Femur (tissue), 1 donor: ENCODE results near the gene MINDY4.
A peak's percentile ranks its signal among the peaks of the same experiment; 100 is the strongest.

ENCODE experiments used
- DNase-seq: peaks from one replicate; pipeline ENCODE4 v3.0.0-alpha.2; 2017

Gene MINDY4

GRCh38 chr7:30920584-30921539 lies 149.6 kb downstream of the MINDY4 start:
- peak; percentile 83 for DNase-seq

DNA sequence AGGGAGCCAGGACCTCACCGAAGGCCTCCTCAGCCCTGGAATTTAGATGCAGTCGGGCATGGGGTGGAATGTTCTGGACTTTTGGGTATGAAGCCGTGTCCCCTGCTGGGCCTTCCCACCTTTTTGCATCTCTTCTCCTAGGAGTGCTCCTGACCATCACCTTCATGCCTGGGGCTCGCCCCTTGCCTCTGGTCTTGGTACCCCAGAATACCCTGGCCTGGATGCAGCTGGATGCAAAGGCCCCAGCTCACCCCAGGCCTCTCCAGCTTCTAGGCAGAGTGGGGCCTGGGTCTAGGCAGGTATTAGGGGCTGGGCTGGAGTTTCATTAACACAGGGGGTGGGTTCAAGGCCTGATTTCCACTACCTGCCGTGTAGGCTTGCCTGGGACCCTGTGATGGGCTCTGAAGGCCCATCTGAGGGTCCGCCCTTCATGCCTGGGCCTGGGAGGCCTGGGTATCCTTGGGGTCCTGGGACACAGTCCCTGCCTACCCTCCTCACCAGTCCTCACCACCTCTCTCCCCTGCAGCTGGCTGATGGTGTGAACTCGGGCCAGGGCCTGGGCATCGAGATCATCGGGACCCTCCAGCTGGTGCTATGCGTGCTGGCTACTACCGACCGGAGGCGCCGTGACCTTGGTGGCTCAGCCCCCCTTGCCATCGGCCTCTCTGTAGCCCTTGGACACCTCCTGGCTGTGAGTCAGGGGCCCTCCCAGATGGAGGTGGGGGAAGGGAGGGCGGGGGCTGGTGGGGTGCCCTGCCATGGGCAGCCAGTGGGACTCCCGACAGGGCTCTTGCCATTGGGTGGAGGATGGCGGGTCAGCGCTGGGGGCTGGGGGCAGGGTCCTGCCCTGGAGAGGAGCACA lies 150.6 kb downstream of the MINDY4 start:
- DNase-seq: peak; percentile 24

DNA sequence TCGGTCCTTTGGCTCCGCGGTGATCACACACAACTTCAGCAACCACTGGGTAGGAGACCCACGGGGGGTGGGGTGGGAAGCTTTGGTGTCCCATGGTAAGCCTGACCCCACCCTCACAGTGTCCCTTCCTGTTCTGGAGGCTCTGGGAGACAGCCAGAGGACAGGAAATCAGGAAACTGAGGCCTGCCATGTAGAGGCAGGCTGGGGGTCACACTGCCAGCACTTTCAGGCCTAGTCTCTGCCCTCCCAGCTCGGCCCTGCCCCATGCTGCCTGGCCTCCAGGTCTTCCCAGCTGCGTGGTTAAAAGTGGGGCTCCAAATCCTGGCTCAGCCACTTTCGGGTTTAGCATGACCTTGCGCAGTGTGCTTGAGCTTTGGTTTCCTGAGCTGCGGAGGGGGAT lies 151.4 kb downstream of the MINDY4 start:
- DNase-seq: peak; percentile 22

DNA sequence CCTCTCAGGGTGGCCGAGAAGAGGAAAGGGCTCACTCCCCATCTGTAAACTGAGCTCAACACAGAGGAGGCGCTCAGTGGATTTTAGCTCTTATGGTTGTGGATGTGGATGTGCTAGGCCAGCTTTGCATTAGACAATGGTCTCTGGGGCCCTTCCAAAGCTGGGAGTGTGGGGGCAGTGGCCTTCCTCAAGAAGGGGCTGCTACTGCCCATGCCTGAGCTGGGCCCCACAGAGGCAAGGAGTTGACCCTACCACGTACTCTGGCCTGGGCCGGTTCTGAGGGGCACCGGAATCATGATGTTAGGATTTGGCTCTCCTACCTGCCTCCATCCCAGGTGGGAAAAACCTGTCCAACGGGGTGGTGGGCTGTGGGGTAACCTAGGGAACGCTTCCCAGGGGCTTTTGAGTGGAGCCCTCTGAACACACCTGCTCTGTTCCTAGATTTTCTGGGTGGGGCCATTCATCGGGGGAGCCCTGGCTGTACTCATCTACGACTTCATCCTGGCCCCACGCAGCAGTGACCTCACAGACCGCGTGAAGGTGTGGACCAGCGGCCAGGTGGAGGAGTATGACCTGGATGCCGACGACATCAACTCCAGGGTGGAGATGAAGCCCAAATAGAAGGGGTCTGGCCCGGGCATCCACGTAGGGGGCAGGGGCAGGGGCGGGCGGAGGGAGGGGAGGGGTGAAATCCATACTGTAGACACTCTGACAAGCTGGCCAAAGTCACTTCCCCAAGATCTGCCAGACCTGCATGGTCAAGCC lies 152.0 kb downstream of the MINDY4 start:
- peak; percentile 17 for DNase-seq

DNA sequence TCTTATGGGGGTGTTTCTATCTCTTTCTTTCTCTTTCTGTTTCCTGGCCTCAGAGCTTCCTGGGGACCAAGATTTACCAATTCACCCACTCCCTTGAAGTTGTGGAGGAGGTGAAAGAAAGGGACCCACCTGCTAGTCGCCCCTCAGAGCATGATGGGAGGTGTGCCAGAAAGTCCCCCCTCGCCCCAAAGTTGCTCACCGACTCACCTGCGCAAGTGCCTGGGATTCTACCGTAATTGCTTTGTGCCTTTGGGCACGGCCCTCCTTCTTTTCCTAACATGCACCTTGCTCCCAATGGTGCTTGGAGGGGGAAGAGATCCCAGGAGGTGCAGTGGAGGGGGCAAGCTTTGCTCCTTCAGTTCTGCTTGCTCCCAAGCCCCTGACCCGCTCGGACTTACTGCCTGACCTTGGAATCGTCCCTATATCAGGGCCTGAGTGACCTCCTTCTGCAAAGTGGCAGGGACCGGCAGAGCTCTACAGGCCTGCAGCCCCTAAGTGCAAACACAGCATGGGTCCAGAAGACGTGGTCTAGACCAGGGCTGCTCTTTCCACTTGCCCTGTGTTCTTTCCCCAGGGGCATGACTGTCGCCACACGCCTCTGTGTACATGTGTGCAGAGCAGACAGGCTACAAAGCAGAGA lies 152.7 kb downstream of the MINDY4 start:
- no peak for DNase-seq

DNA sequence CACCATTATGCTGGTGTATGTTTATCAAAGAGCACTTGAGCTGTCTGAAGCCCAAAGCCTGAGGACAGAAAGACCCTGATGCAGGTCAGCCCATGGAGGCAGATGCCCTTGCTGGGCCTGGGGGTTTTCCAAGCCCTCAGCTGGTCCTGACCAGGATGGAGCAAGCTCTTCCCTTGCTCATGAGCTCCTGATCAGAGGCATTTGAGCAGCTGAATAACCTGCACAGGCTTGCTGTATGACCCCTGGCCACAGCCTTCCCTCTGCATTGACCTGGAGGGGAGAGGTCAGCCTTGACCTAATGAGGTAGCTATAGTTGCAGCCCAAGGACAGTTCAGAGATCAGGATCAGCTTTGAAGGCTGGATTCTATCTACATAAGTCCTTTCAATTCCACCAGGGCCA lies 153.4 kb downstream of the MINDY4 start:
- DNase-seq: no peak

- no peak for DNase-seq
Measured at GRCh38 chr7:30925117-30925516, 153.9 kb downstream of the MINDY4 start.

DNA sequence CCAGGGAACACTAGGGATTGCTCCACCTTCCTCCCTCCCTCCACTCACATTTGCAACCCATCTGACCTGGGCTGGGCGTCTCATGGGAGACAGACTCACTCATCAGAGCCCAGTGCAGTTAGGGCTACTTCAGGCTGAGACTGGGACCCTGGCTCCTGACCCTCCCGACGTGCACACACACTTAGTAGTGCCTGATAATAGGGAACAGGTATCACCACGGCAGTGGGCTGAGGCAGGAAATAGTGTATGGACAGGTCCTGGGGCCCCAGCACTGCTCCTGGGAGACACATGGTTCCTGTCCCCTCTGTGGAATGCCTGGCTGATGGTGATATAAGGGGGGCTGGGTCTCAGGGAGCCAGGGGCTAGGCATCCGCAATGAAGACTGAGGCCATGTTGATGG lies 154.7 kb downstream of the MINDY4 start:
- DNase-seq: peak; percentile 17

- DNase-seq: peak; percentile 29
Measured at GRCh38 chr7:30926313-30926712, 155.1 kb downstream of the MINDY4 start.

GRCh38 chr7:30927040-30927439 lies 155.8 kb downstream of the MINDY4 start:
- no peak for DNase-seq

DNA sequence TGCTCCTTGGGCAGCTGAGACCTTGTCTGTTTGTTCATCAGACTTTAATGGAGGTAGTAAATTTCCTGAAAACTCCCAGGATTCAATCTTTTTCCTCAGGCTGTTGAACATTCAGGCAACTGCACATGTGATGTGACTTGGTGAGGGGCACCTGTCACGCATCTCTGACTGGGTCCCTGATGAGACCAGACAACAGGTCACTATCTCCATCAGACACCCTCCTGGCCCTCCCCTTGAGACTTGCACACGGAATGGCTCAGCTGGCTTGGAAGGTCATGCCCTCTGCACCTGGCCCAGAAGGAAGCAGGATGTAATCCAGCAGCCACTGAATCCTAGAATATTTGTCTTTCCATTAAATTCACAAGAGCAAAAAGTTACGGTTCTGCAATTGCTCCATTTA lies 156.3 kb downstream of the MINDY4 start:
- no peak for DNase-seq

- DNase-seq: no peak
Measured at GRCh38 chr7:30928254-30928872, 157.1 kb downstream of the MINDY4 start.

GRCh38 chr7:30929686-30930085 lies 158.5 kb downstream of the MINDY4 start:
- DNase-seq: peak; percentile 15

DNA sequence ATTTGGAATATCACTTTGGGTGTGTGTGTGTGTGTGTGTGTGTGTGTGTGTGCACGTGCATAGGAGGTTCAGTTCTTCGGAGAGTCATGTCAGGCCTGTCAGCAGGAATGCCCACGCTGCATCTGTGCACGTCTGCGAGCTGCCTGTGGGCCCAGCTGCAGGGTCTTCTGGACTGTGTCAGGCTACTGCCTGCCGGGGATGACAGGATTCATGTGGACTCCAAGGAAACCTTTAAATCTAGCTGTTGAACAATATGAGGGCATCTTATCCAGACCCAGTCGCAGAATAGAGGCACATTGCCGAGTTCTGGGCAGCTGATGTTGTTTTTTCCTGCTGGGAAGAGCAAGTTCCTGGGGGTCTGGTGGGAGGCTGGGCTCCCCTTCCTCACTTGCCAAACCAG lies 159.4 kb downstream of the MINDY4 start:
- DNase-seq: peak; percentile 44

DNA sequence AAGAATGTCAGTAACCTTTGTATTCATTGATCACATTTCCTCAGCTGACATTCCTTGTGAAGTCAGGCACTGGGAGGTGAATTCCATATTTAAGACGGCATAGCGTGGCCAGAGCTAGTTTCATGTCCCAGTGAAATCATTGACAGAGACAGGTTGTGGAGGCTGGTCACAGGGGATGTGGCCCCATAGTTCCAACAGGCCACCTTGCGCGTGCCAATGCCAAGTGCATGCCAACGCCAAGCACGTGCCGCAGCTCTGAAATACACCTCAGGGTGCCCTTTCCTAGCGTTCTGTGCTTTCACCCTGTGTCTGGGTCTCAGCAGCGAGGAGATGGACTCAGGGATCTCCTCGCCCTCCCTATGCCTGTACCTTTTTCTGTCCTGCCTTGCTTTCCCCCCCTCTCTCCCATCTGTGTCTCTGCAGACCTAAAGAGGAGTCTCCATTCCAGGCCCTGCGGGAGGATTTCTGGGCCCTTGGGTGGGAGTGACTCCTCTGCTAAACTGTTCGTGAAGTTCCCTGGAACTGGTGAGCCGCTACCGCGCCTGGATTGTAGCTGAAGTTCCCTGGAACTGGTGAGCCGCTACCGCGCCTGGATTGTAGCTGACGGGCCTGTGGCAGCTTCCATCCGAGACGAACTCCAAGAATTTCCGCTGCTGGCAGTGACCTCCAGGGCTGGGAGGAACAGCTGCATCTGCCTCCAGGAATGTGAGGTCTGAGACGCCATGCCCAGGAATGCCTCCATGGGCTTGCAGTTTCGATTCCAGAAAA lies 160.1 kb downstream of the MINDY4 start:
- peak; percentile 79 for DNase-seq

DNA sequence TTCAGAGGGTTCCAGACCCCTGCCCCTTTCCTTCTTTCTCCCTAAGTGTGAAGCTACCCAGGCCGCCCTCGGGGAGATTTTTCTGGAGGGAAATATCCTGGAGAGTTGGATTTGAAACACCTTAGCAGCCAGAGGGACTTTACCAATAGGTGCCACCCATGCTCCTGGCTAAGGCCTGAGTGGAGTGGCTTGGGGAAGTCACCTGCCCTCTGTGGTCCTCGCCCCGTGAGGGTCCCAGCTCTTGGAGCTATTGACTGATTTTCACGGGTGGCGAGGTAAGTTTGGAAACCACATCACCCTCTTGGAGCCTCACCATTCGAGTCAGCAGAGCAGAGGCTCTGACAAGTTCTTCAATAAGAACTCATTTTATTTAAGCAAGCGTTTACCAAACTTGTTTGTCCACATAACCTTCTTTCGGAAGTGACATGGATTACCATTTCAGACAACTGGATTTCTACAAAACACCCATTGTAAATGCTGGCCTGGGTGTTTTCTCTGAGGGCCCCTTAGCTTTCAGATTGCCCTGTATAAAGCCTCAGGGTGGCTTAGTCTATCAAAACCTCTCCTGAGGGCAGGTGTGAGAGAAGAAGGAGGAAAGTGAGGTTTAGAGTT lies 160.8 kb downstream of the MINDY4 start:
- DNase-seq: no peak

- DNase-seq: peak; percentile 14
Measured at GRCh38 chr7:30932562-30932961, 161.3 kb downstream of the MINDY4 start.

GRCh38 chr7:30933124-30933974 lies 162.1 kb downstream of the MINDY4 start:
- DNase-seq: peak; percentile 17

- DNase-seq: no peak
Measured at GRCh38 chr7:30934225-30934624, 163.0 kb downstream of the MINDY4 start.
